LNCAP (cell line): ENCODE results near the gene PLAAT5.

Experiments
- TF ChIP-seq, protein P1 (sequence below): fragments of 450-650 bp; IDR thresholded peaks from 2 replicates; pipeline ENCODE4 v1.5.1; 2017; ENCODE audit warnings: mild to moderate bottlenecking

PLAAT5 gene

GRCh38 chr11:63532117-63532516, 41.1 kb upstream of the PLAAT5 start:
- TF ChIP-seq, protein P1, sequence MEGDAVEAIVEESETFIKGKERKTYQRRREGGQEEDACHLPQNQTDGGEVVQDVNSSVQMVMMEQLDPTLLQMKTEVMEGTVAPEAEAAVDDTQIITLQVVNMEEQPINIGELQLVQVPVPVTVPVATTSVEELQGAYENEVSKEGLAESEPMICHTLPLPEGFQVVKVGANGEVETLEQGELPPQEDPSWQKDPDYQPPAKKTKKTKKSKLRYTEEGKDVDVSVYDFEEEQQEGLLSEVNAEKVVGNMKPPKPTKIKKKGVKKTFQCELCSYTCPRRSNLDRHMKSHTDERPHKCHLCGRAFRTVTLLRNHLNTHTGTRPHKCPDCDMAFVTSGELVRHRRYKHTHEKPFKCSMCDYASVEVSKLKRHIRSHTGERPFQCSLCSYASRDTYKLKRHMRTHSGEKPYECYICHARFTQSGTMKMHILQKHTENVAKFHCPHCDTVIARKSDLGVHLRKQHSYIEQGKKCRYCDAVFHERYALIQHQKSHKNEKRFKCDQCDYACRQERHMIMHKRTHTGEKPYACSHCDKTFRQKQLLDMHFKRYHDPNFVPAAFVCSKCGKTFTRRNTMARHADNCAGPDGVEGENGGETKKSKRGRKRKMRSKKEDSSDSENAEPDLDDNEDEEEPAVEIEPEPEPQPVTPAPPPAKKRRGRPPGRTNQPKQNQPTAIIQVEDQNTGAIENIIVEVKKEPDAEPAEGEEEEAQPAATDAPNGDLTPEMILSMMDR, result no peak

DNA sequence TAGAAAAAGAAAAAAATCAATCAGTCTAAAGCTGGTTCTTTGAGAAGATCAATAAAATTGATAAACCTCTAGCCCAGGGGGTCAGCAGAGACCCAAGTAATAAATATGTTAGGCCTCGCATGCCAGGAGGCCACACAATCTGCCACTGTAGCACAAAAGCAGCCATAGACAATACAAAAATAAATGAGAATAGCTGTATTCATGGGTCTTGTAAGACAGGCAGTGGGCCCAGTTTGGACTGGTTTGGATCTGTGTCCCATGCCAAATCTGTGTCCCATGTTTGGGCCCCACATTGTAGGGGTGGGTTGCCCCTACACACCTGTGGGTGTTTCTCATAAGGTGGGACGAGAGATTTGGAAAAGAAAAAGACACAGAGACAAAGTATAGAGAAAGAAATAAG, 39.1 kb upstream of the PLAAT5 start:
- TF ChIP-seq, protein P1, result no peak

- TF ChIP-seq, protein P1, result no peak
Observed at GRCh38 chr11:63527667-63528066, 36.7 kb upstream of the PLAAT5 start.

GRCh38 chr11:63523151-63523550, 32.2 kb upstream of the PLAAT5 start:
- TF ChIP-seq, protein P1, result no peak

- TF ChIP-seq, protein P1, result no peak
Observed at GRCh38 chr11:63521896-63522295, 30.9 kb upstream of the PLAAT5 start.

GRCh38 chr11:63520606-63521170, 29.7 kb upstream of the PLAAT5 start:
- TF ChIP-seq, protein P1, result no peak

DNA sequence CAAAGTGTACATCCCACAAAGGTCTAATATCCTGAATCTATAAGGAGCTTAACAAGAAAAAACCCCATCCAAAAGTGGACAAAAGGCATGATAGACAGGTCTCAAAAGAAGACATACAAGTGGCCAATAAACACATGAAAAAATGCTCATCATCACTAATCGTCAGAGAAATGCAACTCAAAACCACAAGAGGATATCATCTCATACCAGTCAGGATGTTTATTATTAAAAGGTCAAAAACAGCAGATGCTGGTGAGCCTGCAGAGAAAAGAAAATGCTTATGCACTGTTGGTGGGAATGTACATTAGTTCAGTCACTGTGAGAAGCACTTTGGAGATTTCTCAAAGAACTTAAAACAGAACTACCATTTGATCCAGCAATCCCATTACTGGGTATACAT, 27.6 kb upstream of the PLAAT5 start:
- TF ChIP-seq, protein P1, result no peak

DNA sequence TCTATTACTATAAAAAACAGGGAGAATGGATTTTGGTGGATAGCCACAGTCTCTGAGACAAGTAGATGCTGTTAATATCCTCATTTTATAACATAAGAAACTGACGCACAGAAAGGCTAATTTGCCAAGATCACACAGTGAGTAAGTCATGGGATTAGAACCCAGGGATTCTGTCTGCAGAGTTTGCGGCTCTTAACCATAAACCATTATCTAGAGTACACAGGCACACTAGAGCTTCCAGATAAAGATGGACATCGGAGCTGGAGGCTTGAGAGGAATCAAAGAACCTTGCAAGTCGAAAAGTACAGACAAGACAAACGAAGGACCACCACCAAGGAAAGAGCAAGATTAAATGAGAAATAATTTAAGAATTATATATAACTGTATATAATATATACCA, 26.2 kb upstream of the PLAAT5 start:
- TF ChIP-seq, protein P1, result no peak
